GM12891 (cell line): ENCODE data around the gene LAMC2.
"Not testable (repeated sequence)": the region's sequence is repeated elsewhere in the genome, so short reads cannot be mapped to it uniquely, and the experiment has no call there.

ENCODE experiments used
- POLR2A ChIP-seq: IDR thresholded peaks from 2 replicates; pipeline ENCODE4 v1.6.1; 2011; ENCODE audit warnings: low read depth, low read length, control low read depth
- POLR2AphosphoS5 ChIP-seq: IDR thresholded peaks from 2 replicates; pipeline ENCODE4 v1.6.1; 2011; ENCODE audit warnings: low read depth, low read length, control low read depth
- TAF1 ChIP-seq: IDR thresholded peaks from 2 replicates; pipeline ENCODE4 v1.6.1; 2011; ENCODE audit warnings: low read depth, low read length, control low read depth

- not testable (repeated sequence) for TF ChIP-seq POLR2A, POLR2AphosphoS5, TAF1
Observed at GRCh38 chr1:183240853-183241252, 54.8 kb downstream of the LAMC2 start.
